Naive B cell (primary cell): ENCODE data around the gene ZNF609. TPM values are rescaled to one million over a fixed set of nuclear protein-coding genes. Genes with fewer than 3 reads are reported as not detected.
A peak's percentile ranks its signal among the peaks of the same experiment; 100 is the strongest.

ENCODE experiments used
- ATAC-seq, 2 donors: fragments of 150-1000 bp; cut with Tn5 transposase; 2 replicates each; pipeline ENCODE4 v1.10.0; 2021; ENCODE audit warnings: low read depth in 2 of 2, mild to moderate bottlenecking in 2 of 2, moderate library complexity in 2 of 2
- DNase-seq: peaks from one replicate; pipeline ENCODE4 v3.0.0; 2022
- H3K27ac Mint-ChIP-seq, 6 donors: one replicate each; pipeline ENCODE4 v1.8.0; 2020 to 2022; ENCODE audit warnings: mild to moderate bottlenecking in 6 of 6, mixed read lengths in 6 of 6, moderate library complexity in 5 of 6, inconsistent platforms in 2 of 6
- H3K27me3 Mint-ChIP-seq, 3 donors: one replicate each; pipeline ENCODE4 v1.8.0; 2021 to 2022; ENCODE audit warnings: mixed read lengths in 3 of 3, mild to moderate bottlenecking in 1 of 3
- H3K36me3 Mint-ChIP-seq, 2 donors: one replicate each; pipeline ENCODE4 v1.8.0; 2020 to 2022; ENCODE audit warnings: mixed read lengths in 2 of 2, inconsistent platforms in 1 of 2, mild to moderate bottlenecking in 1 of 2
- H3K4me1 Mint-ChIP-seq, 3 donors: one replicate each; pipeline ENCODE4 v1.8.0; 2020 to 2022; ENCODE audit warnings: mixed read lengths in 3 of 3, inconsistent platforms in 1 of 3, mild to moderate bottlenecking in 1 of 3, moderate library complexity in 1 of 3
- H3K4me3 Mint-ChIP-seq, 8 donors: one replicate each; pipeline ENCODE4 v1.8.0; 2020 to 2022; ENCODE audit warnings: mild to moderate bottlenecking in 8 of 8, mixed read lengths in 8 of 8, moderate library complexity in 8 of 8, inconsistent platforms in 2 of 8
- H3K9me3 Mint-ChIP-seq, 7 donors: one replicate each; pipeline ENCODE4 v1.8.0; 2020 to 2022; ENCODE audit warnings: mixed read lengths in 7 of 7, mild to moderate bottlenecking in 5 of 7, inconsistent platforms in 2 of 7, moderate library complexity in 1 of 7
- polyA plus RNA-seq, 6 donors: library from polyadenylated mRNA; unstranded; fragments of 300-500 nt; fragmentation: Illumina TruSeq; gene quantifications; one replicate each; pipeline ENCODE4 v1.2.3, GENCODE V29; 2021; ENCODE audit warnings: low read depth in 6 of 6

Gene ZNF609
- polyA plus RNA-seq, 6 donors from 2014 or later: 0.83 to 4.4 (median 2.6) TPM

GRCh38 chr15:64461721-64462162, 1.4 kb downstream of the ZNF609 start:
- Mint-ChIP-seq H3K4me3 (peak overlapping the region; percentile 84 to 96 (median 91)), H3K4me1 (peaks cover 39 to 46% (median 45%) of the 10 kb centered on the region in 3 donors)
- no peak for DNase-seq

GRCh38 chr15:64462492-64462891, 2.1 kb downstream of the ZNF609 start:
- no peaks in the 10 kb centered on the region for H3K36me3 Mint-ChIP-seq

More at GRCh38 chr15:64461721-64462162, 1.4 kb downstream of the ZNF609 start:
- H3K27me3 Mint-ChIP-seq: no peaks in the 10 kb centered on the region
- no peaks in the 10 kb centered on the region for H3K9me3 Mint-ChIP-seq
- ATAC-seq: no peak
- H3K27ac Mint-ChIP-seq: peak overlapping the region in 5 of 6 donors; percentile 15 to 81 (median 54)
- H3K36me3 Mint-ChIP-seq: no peaks in the 10 kb centered on the region

GRCh38 chr15:64464276-64465005, 4.1 kb downstream of the ZNF609 start:
- Mint-ChIP-seq H3K4me3 (peak overlapping the region in 1 of 8 donors; percentile 68), H3K36me3 (no peaks in the 10 kb centered on the region), H3K27ac (peak overlapping the region in 1 of 6 donors; percentile 82), H3K4me1 (peaks cover 42 to 52% (median 48%) of the 10 kb centered on the region in 3 donors), H3K27me3 (no peaks in the 10 kb centered on the region), H3K9me3 (no peaks in the 10 kb centered on the region)
- ATAC-seq: no peak
- DNase-seq: no peak

More at GRCh38 chr15:64462492-64462891, 2.1 kb downstream of the ZNF609 start:
- H3K4me1 Mint-ChIP-seq: peaks cover 44 to 47% (median 45%) of the 10 kb centered on the region in 3 donors
- H3K9me3 Mint-ChIP-seq: no peaks in the 10 kb centered on the region
- DNase-seq: no peak
- no peak for ATAC-seq
- H3K4me3 Mint-ChIP-seq: peak overlapping the region in 5 of 8 donors; percentile 12 to 90 (median 84)
- peak overlapping the region in 1 of 6 donors; percentile 79 for H3K27ac Mint-ChIP-seq
- H3K27me3 Mint-ChIP-seq: no peaks in the 10 kb centered on the region

GRCh38 chr15:64466408-64467141, 6.2 kb downstream of the ZNF609 start:
- Mint-ChIP-seq H3K36me3 (no peaks in the 10 kb centered on the region), H3K4me1 (peaks cover 30 to 39% (median 35%) of the 10 kb centered on the region in 3 donors), H3K4me3 (no peak overlapping the region), H3K27ac (peak overlapping the region in 3 of 6 donors; percentile 6 to 74 (median 55)), H3K27me3 (no peaks in the 10 kb centered on the region), H3K9me3 (no peaks in the 10 kb centered on the region)
- no peak for ATAC-seq
- DNase-seq: no peak

- ATAC-seq: no peak
- peak overlapping the region in 1 of 6 donors; percentile 82 for H3K27ac Mint-ChIP-seq
- no peak overlapping the region for H3K4me3 Mint-ChIP-seq
- peaks cover 0 to 5% of the 10 kb centered on the region in 2 donors for H3K36me3 Mint-ChIP-seq
- H3K27me3 Mint-ChIP-seq: no peaks in the 10 kb centered on the region
- peaks cover 13 to 24% (median 16%) of the 10 kb centered on the region in 3 donors for H3K4me1 Mint-ChIP-seq
- no peaks in the 10 kb centered on the region for H3K9me3 Mint-ChIP-seq
- no peak for DNase-seq
Measured at GRCh38 chr15:64472161-64472560, 11.8 kb downstream of the ZNF609 start.

GRCh38 chr15:64474846-64475245, 14.5 kb downstream of the ZNF609 start:
- H3K9me3 Mint-ChIP-seq: no peaks in the 10 kb centered on the region
- DNase-seq: no peak
- peaks cover 14 to 19% (median 16%) of the 10 kb centered on the region in 3 donors for H3K4me1 Mint-ChIP-seq
- ATAC-seq: no peak
- no peaks in the 10 kb centered on the region for H3K27me3 Mint-ChIP-seq
- H3K36me3 Mint-ChIP-seq: peaks cover 0 to 5% of the 10 kb centered on the region in 2 donors
- H3K4me3 Mint-ChIP-seq: no peak overlapping the region
- H3K27ac Mint-ChIP-seq: peak overlapping the region in 1 of 6 donors; percentile 94

GRCh38 chr15:64476550-64476949, 16.2 kb downstream of the ZNF609 start:
- no peaks in the 10 kb centered on the region for H3K9me3 Mint-ChIP-seq

GRCh38 chr15:64478863-64479262, 18.5 kb downstream of the ZNF609 start:
- no peak overlapping the region for H3K27ac Mint-ChIP-seq
- ATAC-seq: no peak

More at GRCh38 chr15:64476550-64476949, 16.2 kb downstream of the ZNF609 start:
- Mint-ChIP-seq H3K27me3 (no peaks in the 10 kb centered on the region), H3K4me3 (no peak overlapping the region), H3K27ac (peak overlapping the region in 1 of 6 donors; percentile 31), H3K36me3 (peaks cover 0 to 5% of the 10 kb centered on the region in 2 donors), H3K4me1 (peaks cover 19 to 24% (median 21%) of the 10 kb centered on the region in 3 donors)
- DNase-seq: no peak
- peak; percentile 20 to 44 for ATAC-seq

GRCh38 chr15:64480891-64481290, 20.5 kb downstream of the ZNF609 start:
- Mint-ChIP-seq H3K36me3 (no peaks in the 10 kb centered on the region), H3K4me1 (peaks cover 15 to 22% (median 19%) of the 10 kb centered on the region in 3 donors), H3K27me3 (no peaks in the 10 kb centered on the region), H3K4me3 (no peak overlapping the region), H3K9me3 (no peaks in the 10 kb centered on the region), H3K27ac (no peak overlapping the region)
- ATAC-seq (no peak), DNase-seq (no peak)

More at GRCh38 chr15:64478863-64479262, 18.5 kb downstream of the ZNF609 start:
- Mint-ChIP-seq H3K9me3 (no peaks in the 10 kb centered on the region), H3K4me3 (no peak overlapping the region), H3K36me3 (peaks cover 0 to 5% of the 10 kb centered on the region in 2 donors), H3K4me1 (peaks cover 19 to 25% (median 21%) of the 10 kb centered on the region in 3 donors), H3K27me3 (no peaks in the 10 kb centered on the region)
- DNase-seq: no peak

- Mint-ChIP-seq H3K4me3 (no peak overlapping the region), H3K36me3 (peaks cover 0 to 8% of the 10 kb centered on the region in 2 donors), H3K9me3 (no peaks in the 10 kb centered on the region), H3K27ac (no peak overlapping the region), H3K4me1 (peaks cover 0 to 9% (median 7%) of the 10 kb centered on the region in 3 donors), H3K27me3 (no peaks in the 10 kb centered on the region)
- DNase-seq (no peak), ATAC-seq (no peak)
Measured at GRCh38 chr15:64483749-64484148, 23.4 kb downstream of the ZNF609 start.

GRCh38 chr15:64485796-64486195, 25.4 kb downstream of the ZNF609 start:
- ATAC-seq (no peak), DNase-seq (no peak)
- Mint-ChIP-seq H3K4me3 (no peak overlapping the region), H3K36me3 (peaks cover 0 to 11% of the 10 kb centered on the region in 2 donors), H3K27ac (peak overlapping the region in 1 of 6 donors; percentile 54), H3K9me3 (no peaks in the 10 kb centered on the region), H3K27me3 (no peaks in the 10 kb centered on the region), H3K4me1 (peaks cover 0 to 4% (median 3%) of the 10 kb centered on the region in 3 donors)

GRCh38 chr15:64490598-64491259, 30.4 kb downstream of the ZNF609 start:
- no peaks in the 10 kb centered on the region for H3K27me3 Mint-ChIP-seq
- no peak overlapping the region for H3K4me3 Mint-ChIP-seq
- no peaks in the 10 kb centered on the region for H3K9me3 Mint-ChIP-seq
- DNase-seq (no peak), ATAC-seq (no peak)
- peaks cover 0 to 14% of the 10 kb centered on the region in 2 donors for H3K36me3 Mint-ChIP-seq
- peak overlapping the region in 1 of 6 donors; percentile 61 for H3K27ac Mint-ChIP-seq
- peaks cover 0 to 5% (median 0%) of the 10 kb centered on the region in 3 donors for H3K4me1 Mint-ChIP-seq

- H3K27ac Mint-ChIP-seq: peak overlapping the region in 1 of 6 donors; percentile 29
- peaks cover 0 to 5% (median 0%) of the 10 kb centered on the region in 3 donors for H3K4me1 Mint-ChIP-seq
- ATAC-seq: no peak
Measured at GRCh38 chr15:64493641-64494040, 33.3 kb downstream of the ZNF609 start.

More at GRCh38 chr15:64493641-64494040, 33.3 kb downstream of the ZNF609 start:
- DNase-seq: no peak
- H3K4me3 Mint-ChIP-seq: no peak overlapping the region
- no peaks in the 10 kb centered on the region for H3K9me3 Mint-ChIP-seq
- peaks cover 0 to 8% of the 10 kb centered on the region in 2 donors for H3K36me3 Mint-ChIP-seq
- H3K27me3 Mint-ChIP-seq: no peaks in the 10 kb centered on the region
